ENCODE measurements around the gene HOXA3. TPM values are rescaled to one million over a fixed set of nuclear protein-coding genes. Genes with fewer than 3 reads are reported as not detected.

HOXA3 gene
- total RNA-seq, 6 donors from 2014 or later = 0.20 to 11.4 (median 3.5) TPM

DNA sequence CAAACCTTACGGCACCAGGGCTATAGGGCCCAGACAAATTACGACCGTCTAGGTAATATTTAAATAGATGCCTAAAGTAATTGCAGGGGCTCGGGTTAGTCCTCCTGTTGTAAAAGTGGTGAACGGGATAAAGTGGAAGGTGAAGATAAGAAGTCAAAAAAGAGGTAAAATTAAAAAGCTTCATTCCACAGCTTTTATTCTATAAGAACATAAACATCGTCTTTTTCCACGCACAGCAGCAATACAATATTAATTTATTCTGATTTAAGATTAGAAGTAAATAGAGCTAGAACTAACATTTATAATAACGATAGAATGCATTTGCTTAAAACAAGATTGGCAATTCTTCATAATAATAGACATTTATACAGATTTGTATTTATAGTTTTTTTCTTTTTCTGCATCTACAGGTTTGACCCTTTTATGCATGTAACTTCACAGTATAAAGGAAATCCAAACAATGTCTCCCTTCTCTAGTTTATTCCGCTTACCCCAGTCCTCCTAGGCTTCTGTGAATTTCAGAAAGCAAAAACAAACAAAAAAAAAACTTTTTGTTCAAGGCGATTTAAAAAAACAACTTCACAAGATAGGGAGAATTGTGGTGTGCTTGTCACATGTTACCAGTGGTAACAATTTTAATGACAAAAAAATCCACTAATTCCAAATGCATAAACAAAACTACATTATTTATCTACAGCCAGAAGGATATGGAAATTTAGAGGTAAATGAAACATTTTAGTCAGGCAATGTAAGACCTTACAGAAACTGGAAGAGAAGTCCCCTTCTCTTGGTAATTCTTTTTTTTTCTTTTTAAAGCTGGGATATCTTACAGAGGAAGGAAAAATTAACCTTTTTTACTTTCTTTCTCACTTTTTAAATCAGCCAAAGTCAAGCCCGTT lies 18.3 kb upstream of the HOXA3 start:
- H3K27me3 ChIP-seq = peaks cover 2 to 98% (median 84%) of the 10 kb centered on the region in 4 donors
- WGBS, 2 donors = 23 to 30% methylated on average over 11 of the region's 11 CpGs
- peaks cover 24 to 59% (median 46%) of the 10 kb centered on the region in 4 donors for H3K4me1 ChIP-seq
- ATAC-seq (ENCODE audit: low FRiP score in 2 of 2) (no peak), DNase-seq (no peak)
- H3K27ac ChIP-seq = no peak overlapping the region
- peak overlapping the region in 1 of 4 donors; percentile 29 for H3K4me3 ChIP-seq
- TF ChIP-seq EP300 (IDR thresholded peaks at IDR 0.05) (no peak), POLR2AphosphoS5 (IDR thresholded peaks at IDR 0.05) (no peak), POLR2A (IDR thresholded peaks at IDR 0.05) (no peak)
- TF ChIP-seq, protein P1, sequence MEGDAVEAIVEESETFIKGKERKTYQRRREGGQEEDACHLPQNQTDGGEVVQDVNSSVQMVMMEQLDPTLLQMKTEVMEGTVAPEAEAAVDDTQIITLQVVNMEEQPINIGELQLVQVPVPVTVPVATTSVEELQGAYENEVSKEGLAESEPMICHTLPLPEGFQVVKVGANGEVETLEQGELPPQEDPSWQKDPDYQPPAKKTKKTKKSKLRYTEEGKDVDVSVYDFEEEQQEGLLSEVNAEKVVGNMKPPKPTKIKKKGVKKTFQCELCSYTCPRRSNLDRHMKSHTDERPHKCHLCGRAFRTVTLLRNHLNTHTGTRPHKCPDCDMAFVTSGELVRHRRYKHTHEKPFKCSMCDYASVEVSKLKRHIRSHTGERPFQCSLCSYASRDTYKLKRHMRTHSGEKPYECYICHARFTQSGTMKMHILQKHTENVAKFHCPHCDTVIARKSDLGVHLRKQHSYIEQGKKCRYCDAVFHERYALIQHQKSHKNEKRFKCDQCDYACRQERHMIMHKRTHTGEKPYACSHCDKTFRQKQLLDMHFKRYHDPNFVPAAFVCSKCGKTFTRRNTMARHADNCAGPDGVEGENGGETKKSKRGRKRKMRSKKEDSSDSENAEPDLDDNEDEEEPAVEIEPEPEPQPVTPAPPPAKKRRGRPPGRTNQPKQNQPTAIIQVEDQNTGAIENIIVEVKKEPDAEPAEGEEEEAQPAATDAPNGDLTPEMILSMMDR (IDR thresholded peaks at IDR 0.05) = no peak
- peaks cover 0 to 10% (median 0%) of the 10 kb centered on the region in 4 donors for H3K9me3 ChIP-seq
- H3K36me3 ChIP-seq = no peaks in the 10 kb centered on the region

DNA sequence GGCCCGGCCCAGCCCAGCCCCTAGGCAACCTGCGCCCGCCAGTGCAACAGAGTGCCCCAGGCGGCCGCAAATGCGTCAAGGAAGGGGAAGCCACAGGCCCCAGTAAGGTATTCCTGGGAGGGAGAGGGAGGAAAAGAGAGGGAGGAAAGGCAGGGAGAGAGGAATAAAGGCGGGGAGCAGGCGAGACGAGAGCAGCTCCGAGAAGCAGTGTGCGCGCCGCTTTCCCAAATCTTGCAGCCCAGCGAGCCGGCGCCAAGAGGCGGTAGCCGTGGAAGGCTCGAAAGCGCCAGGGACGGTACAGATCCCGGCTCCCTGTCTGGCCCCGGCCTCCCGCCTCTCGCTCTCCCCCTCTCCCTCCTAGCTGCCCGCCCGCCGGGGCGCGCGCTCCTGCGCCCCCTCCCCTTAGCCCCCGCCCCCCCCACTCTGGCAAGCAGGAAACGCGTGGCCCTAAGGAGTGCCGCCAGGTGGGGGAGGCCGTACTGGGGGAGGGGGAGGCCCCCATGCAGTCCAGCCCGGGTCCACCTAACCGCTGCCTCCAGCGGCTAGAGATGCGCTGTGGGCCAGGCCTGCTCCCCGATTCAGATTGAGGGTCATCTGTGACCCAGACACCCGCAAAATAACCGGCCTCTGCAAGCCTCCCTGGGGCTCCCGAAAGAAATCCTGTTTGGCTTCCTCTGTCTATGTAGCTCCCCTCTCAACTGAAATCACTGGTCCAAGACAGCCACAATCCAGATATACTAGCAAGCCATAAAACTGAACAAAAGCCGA lies 17.5 kb upstream of the HOXA3 start:
- Histone ChIP-seq H3K27me3 (peaks cover 4 to 97% (median 83%) of the 10 kb centered on the region in 4 donors), H3K36me3 (no peaks in the 10 kb centered on the region), H3K9me3 (peaks cover 0 to 10% (median 0%) of the 10 kb centered on the region in 4 donors), H3K27ac (no peak overlapping the region), H3K4me3 (peak overlapping the region in 2 of 4 donors; percentile 0 to 29), H3K4me1 (peaks cover 24 to 65% (median 53%) of the 10 kb centered on the region in 4 donors)
- no peak for TF ChIP-seq EP300 (IDR thresholded peaks at IDR 0.05)
- TF ChIP-seq POLR2AphosphoS5 (IDR thresholded peaks at IDR 0.05) = no peak
- TF ChIP-seq POLR2A (IDR thresholded peaks at IDR 0.05) = no peak
- TF ChIP-seq, protein P1 (IDR thresholded peaks at IDR 0.05) = no peak
- DNase-seq = peak in 1 of 2 donors; percentile 67
- 7 to 8% methylated on average over 29 to 32 of the region's 46 CpGs for WGBS, 2 donors
- ATAC-seq (ENCODE audit: low FRiP score in 2 of 2) = no peak

DNA sequence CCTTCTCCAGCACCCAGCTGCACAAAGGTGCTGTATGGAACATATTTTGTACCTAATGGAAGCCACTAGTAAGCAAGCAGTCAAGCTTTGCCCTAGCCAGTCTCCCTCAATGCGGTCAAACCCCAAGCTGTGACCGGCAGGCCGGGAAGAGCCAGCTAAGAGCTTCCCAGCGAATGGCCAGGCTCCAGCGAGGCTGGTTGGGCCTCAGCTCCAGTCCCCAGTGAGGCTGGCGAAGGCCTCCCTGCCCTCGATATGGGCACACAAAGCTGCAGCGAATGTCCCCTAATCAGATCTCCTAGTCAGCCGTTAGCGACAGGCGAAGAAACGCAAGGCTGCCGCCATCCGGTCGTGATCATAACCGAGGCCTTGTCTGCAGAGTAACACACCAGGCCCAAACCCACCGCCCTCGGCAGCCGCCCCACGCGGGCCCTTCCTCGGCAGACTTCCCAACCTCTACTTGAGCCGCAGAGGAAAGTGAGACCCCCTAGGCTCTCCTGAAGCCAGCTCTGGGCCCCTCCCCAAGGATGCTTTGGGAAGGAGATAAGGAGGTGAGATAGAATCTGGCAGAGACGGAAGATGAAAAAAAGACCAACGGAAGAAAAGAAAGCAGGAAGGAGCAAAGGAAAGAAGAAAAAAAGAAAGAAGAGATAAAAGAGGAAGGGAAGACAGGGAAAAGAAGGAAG lies 16.0 kb upstream of the HOXA3 start:
- H3K4me3 ChIP-seq = no peak overlapping the region
- peaks cover 13 to 61% (median 50%) of the 10 kb centered on the region in 4 donors for H3K4me1 ChIP-seq
- TF ChIP-seq EP300 (IDR thresholded peaks at IDR 0.05) (no peak), POLR2A (IDR thresholded peaks at IDR 0.05) (no peak), POLR2AphosphoS5 (IDR thresholded peaks at IDR 0.05) (no peak)
- TF ChIP-seq, protein P1 (IDR thresholded peaks at IDR 0.05) = no peak
- no peaks in the 10 kb centered on the region for H3K36me3 ChIP-seq
- H3K27me3 ChIP-seq = peaks cover 4 to 94% (median 74%) of the 10 kb centered on the region in 4 donors
- 28 to 29% methylated on average over 14 to 21 of the region's 25 CpGs for WGBS, 2 donors
- ATAC-seq (ENCODE audit: low FRiP score in 2 of 2) (no peak), DNase-seq (peak in 1 of 2 donors; percentile 69)
- H3K9me3 ChIP-seq = peaks cover 0 to 6% (median 0%) of the 10 kb centered on the region in 4 donors
- no peak overlapping the region for H3K27ac ChIP-seq

DNA sequence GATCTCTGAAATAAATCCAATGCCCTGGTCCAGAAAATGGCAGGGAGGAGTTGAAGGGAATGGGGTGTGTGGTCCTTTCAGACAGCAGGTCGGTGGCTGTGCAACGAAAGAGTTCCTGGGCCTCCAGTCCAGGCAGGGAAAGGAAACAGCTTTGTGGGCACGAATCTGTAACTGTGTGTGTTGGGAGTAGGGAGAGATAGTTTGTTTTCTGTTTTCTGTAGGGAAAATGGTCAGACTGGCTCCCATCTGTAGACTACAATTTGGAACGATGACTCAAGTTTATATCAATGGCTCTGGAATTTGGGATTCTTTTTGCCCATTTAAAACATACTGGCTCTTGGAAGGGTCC lies 15.5 kb upstream of the HOXA3 start:
- no peaks in the 10 kb centered on the region for H3K36me3 ChIP-seq
- peaks cover 0 to 5% (median 0%) of the 10 kb centered on the region in 4 donors for H3K9me3 ChIP-seq
- no peak overlapping the region for H3K27ac ChIP-seq
- 22 to 39% methylated on average over 4 of the region's 4 CpGs for WGBS, 2 donors
- ATAC-seq (ENCODE audit: low FRiP score in 2 of 2) (no peak), DNase-seq (no peak)
- TF ChIP-seq, protein P1 (IDR thresholded peaks at IDR 0.05) = no peak
- TF ChIP-seq POLR2A (IDR thresholded peaks at IDR 0.05) (no peak), POLR2AphosphoS5 (IDR thresholded peaks at IDR 0.05) (no peak), EP300 (IDR thresholded peaks at IDR 0.05) (no peak)
- H3K4me1 ChIP-seq = peaks cover 8 to 56% (median 45%) of the 10 kb centered on the region in 4 donors
- peaks cover 4 to 89% (median 69%) of the 10 kb centered on the region in 4 donors for H3K27me3 ChIP-seq
- H3K4me3 ChIP-seq = no peak overlapping the region
